Prostate gland (tissue), 2 donors: ENCODE data around the gene AOPEP. TPM values are rescaled to one million over a fixed set of nuclear protein-coding genes. Genes with fewer than 3 reads are reported as not detected.

ENCODE experiments used
- DNase-seq: peaks from one replicate; pipeline ENCODE4 v3.0.0-alpha.2; 2019; ENCODE audit warnings: low spot score
- H3K27ac ChIP-seq, 2 donors: fragments of 200-600 bp; sonication (generic); 2 replicates each; pipeline ENCODE4 v1.5.1; 2017 to 2019
- H3K27me3 ChIP-seq: fragments of 200-600 bp; sonication (generic); replicated peaks from 2 replicates; pipeline ENCODE4 v1.5.1; 2019; ENCODE audit not compliant: insufficient read depth
- H3K36me3 ChIP-seq, 2 donors: fragments of 200-600 bp; sonication (generic); 1 replicate in 1 of 2; 2 replicates in 1 of 2; pipeline versions ENCODE4 v1.5.1 to v1.8.1; 2017 to 2019
- H3K4me1 ChIP-seq: fragments of 200-600 bp; sonication (generic); replicated peaks from 2 replicates; pipeline ENCODE4 v1.5.1; 2019
- H3K4me3 ChIP-seq, 2 donors: fragments of 200-600 bp; sonication (generic); 2 replicates each; pipeline ENCODE4 v1.5.1; 2017 to 2019
- H3K9me3 ChIP-seq: fragments of 200-600 bp; sonication (generic); 2 replicates; pipeline ENCODE4 v1.5.1; 2017
- POLR2A ChIP-seq: fragments of 450-650 bp; IDR thresholded peaks from one replicate; pipeline ENCODE4 v1.6.1; 2016; ENCODE audit warnings: antibody characterized with exemption, mild to moderate bottlenecking
- POLR2AphosphoS5 ChIP-seq: sonication (generic); formaldehyde crosslinking; IDR thresholded peaks from one replicate; pipeline ENCODE4 v1.6.1; 2017; ENCODE audit warnings: antibody characterized with exemption
- WGBS: methylation state at CpG from one replicate; pipeline ENCODE4 v1.1.5; 2018; 5-methylcytosine and 5-hydroxymethylcytosine counted together
- intact Hi-C: fragments of 100-400 bp; cut with DNase I; formaldehyde crosslinking; loops from one replicate; pipeline ENCODE4 v1.14.2; 2022
- total RNA-seq, 2 donors: library from RNA; depleted of rRNA; stranded (reverse); fragments of >200 nt; gene quantifications; one replicate each; pipeline ENCODE4 v1.1.0, GENCODE V29; 2016
- TF ChIP-seq, protein P1 (sequence below), 4 experiments: fragments of 200-600 bp in 2 of 4; fragments of 450-650 bp in 2 of 4; sonication (generic) in 2 of 4; IDR thresholded peaks; 1 replicate in 3 of 4; 2 replicates in 1 of 4; pipeline ENCODE4 v1.5.1; 2016 to 2019; ENCODE audit warnings: antibody characterized with exemption in 4 of 4, mild to moderate bottlenecking in 2 of 4, moderate library complexity in 2 of 4

AOPEP gene
- total RNA-seq, 2 donors from 2014 or later: 107 to 188 TPM

DNA sequence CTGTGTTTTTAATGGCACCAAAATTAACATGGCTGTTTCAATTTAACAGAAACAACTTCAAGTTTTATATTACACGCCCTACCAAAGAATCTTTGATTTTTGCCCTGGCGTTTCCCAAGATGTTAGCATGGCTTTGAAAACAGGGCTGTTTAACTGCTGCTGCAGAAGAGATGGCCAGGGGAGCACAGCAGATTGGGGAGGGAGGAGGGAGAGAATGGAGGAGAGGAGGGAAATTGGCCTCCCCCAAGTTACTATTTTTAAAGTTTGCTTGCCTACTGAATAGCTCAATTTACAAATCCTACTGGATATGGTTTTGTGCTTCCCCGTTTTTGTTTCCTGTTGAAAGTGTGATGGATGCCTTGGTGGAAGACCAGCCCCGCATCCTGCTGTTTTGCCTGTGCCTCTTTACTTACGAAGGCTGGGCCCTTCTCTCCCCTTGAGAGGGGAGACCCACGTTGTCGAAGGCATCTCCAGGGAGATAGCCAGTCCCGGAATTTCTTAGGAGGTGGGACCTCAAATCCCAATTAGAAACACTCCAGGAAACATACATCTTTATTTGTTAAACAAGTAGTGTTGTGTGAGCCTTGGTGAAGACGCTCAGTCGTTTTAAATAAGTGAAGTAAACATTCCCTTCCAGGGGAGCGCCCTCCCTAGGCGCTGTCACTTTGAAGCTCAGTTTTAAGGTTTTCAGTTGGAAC is 98.6 kb downstream of the AOPEP start:
- TF ChIP-seq POLR2A (no peak), POLR2AphosphoS5 (peak; percentile 54)
- 30% methylated on average over 12 of the region's 12 CpGs for WGBS
- H3K4me1 ChIP-seq: peaks cover 8% of the 10 kb centered on the region
- H3K9me3 ChIP-seq: no peaks in the 10 kb centered on the region
- H3K27me3 ChIP-seq: no peaks in the 10 kb centered on the region
- peak overlapping the region; percentile 66 to 72 for H3K27ac ChIP-seq
- H3K36me3 ChIP-seq: no peaks in the 10 kb centered on the region
- intact Hi-C loops: loop anchor here (5.0 kb wide), 3 partner anchors 42 to 172 kb away; no protein-coding TSS in a partner anchor
- no peak for DNase-seq
- H3K4me3 ChIP-seq: no peak overlapping the region

DNA sequence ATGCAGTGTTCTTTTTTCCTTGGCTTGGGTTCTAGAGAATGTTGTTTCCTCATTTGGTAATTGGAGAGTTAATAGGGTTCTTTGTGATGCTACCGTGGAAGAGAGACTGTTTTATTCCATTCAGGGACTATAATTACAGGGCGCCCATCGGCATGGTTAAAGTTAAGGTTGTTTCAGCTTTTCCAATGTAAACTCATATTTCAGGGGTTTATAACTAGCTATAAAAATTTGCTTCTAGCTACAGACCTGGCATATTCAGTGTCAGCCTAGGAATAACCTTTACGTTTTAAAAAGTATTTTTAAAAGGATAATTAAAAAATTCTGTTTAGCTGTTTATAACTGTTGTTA is 99.1 kb downstream of the AOPEP start:
- Histone ChIP-seq H3K9me3 (no peaks in the 10 kb centered on the region), H3K4me1 (peaks cover 8% of the 10 kb centered on the region), H3K27ac (peak overlapping the region; percentile 66 to 72), H3K36me3 (no peaks in the 10 kb centered on the region), H3K27me3 (no peaks in the 10 kb centered on the region), H3K4me3 (no peak overlapping the region)
- no peak for DNase-seq
- WGBS: 23% methylated on average over 4 of the region's 4 CpGs
- intact Hi-C loops: loop anchor here (5.0 kb wide), 3 partner anchors 42 to 172 kb away; no protein-coding TSS in a partner anchor
- TF ChIP-seq POLR2A (no peak), POLR2AphosphoS5 (no peak)
- TF ChIP-seq, protein P1, sequence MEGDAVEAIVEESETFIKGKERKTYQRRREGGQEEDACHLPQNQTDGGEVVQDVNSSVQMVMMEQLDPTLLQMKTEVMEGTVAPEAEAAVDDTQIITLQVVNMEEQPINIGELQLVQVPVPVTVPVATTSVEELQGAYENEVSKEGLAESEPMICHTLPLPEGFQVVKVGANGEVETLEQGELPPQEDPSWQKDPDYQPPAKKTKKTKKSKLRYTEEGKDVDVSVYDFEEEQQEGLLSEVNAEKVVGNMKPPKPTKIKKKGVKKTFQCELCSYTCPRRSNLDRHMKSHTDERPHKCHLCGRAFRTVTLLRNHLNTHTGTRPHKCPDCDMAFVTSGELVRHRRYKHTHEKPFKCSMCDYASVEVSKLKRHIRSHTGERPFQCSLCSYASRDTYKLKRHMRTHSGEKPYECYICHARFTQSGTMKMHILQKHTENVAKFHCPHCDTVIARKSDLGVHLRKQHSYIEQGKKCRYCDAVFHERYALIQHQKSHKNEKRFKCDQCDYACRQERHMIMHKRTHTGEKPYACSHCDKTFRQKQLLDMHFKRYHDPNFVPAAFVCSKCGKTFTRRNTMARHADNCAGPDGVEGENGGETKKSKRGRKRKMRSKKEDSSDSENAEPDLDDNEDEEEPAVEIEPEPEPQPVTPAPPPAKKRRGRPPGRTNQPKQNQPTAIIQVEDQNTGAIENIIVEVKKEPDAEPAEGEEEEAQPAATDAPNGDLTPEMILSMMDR (IDR thresholded peaks at IDR 0.05): no peak

GRCh38 chr9:94826044-94826443 is 99.5 kb downstream of the AOPEP start:
- H3K4me1 ChIP-seq: peaks cover 8% of the 10 kb centered on the region
- H3K36me3 ChIP-seq: no peaks in the 10 kb centered on the region
- WGBS: 18% methylated on average over 9 of the region's 9 CpGs
- H3K4me3 ChIP-seq: no peak overlapping the region
- intact Hi-C loops: loop anchor here (5.0 kb wide), 3 partner anchors 41 to 171 kb away; no protein-coding TSS in a partner anchor
- H3K9me3 ChIP-seq: no peaks in the 10 kb centered on the region
- TF ChIP-seq POLR2AphosphoS5 (peak; percentile 6), POLR2A (no peak)
- TF ChIP-seq, protein P1 (IDR thresholded peaks at IDR 0.05): no peak
- peak overlapping the region; percentile 66 to 72 for H3K27ac ChIP-seq
- DNase-seq: no peak
- H3K27me3 ChIP-seq: no peaks in the 10 kb centered on the region

DNA sequence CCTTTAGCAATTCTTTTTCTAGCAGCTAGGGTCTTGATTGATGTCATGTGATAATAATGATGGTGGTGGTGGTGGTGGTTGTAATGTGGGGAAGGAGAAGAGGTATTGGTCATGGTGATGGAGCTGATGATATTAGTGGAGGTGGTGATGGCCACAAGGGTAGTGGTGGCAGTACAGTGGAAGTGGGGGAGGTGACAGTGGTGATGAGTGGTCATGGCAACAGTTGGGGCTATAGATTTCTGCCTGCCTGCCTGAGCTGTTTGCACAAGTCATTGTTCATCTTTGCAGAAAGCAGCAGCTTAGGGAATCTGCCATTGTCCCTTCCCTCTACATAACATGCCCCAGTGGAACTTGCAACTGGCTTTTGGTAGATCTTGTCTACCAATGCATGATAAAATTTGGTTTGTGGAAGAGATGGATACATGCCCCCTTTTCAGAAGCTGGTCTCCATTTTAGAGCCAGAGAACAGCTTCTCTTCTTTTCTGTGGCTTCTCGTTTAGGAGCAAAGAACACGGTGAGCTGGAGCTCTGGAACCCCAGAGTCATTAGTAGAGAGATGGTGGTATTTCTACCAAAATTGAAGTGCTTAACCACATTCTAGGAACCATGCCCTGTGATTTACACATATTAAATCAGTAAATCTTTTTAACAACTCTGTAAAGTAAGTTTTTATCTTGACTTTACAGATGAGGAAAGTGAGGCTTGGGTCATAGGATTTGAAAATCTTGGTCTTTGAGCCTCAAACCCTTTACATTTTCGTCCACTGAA is 100.3 kb downstream of the AOPEP start:
- TF ChIP-seq, protein P1 (IDR thresholded peaks at IDR 0.05): no peak
- TF ChIP-seq POLR2AphosphoS5 (no peak), POLR2A (no peak)
- no peaks in the 10 kb centered on the region for H3K9me3 ChIP-seq
- intact Hi-C loops: loop anchor here (5.0 kb wide), 3 partner anchors 40 to 170 kb away; no protein-coding TSS in a partner anchor
- no peak for DNase-seq
- no peaks in the 10 kb centered on the region for H3K36me3 ChIP-seq
- H3K4me3 ChIP-seq: no peak overlapping the region
- 60% methylated on average over 3 of the region's 3 CpGs for WGBS
- H3K27ac ChIP-seq: peak overlapping the region; percentile 66 to 72
- no peaks in the 10 kb centered on the region for H3K27me3 ChIP-seq
- peaks cover 8% of the 10 kb centered on the region for H3K4me1 ChIP-seq

GRCh38 chr9:94827584-94828304 is 101.2 kb downstream of the AOPEP start:
- Histone ChIP-seq H3K36me3 (no peaks in the 10 kb centered on the region), H3K9me3 (no peaks in the 10 kb centered on the region), H3K27me3 (no peaks in the 10 kb centered on the region), H3K4me1 (peaks cover 8% of the 10 kb centered on the region), H3K4me3 (no peak overlapping the region), H3K27ac (peak overlapping the region; percentile 66 to 72)
- peak; percentile 43 for TF ChIP-seq POLR2AphosphoS5
- no peak for TF ChIP-seq POLR2A
- 36% methylated on average over 8 of the region's 8 CpGs for WGBS
- DNase-seq: peak; percentile 10
- intact Hi-C loops: loop anchor here (5.0 kb wide), 3 partner anchors 40 to 170 kb away; no protein-coding TSS in a partner anchor
